ENCODE measurements around the gene ELAC1. TPM values are rescaled to one million over a fixed set of nuclear protein-coding genes. Genes with fewer than 3 reads are reported as not detected.

ELAC1 gene
- total RNA-seq, 2 experiments from 2014 or later: 1.5 to 4.2 TPM

- Histone ChIP-seq H2AFZ (ENCODE audit: low read length) (no peak overlapping the region), H4K20me1 (ENCODE audit: insufficient read depth, low read length) (no peaks in the 10 kb centered on the region), H3K36me3 (ENCODE audit: insufficient read depth, low read length) (peaks cover 29% of the 10 kb centered on the region), H3K9me3 (ENCODE audit: low read length) (no peaks in the 10 kb centered on the region), H3K27ac (ENCODE audit: low read depth, low read length, poor library complexity, severe bottlenecking) (no peak overlapping the region), H3K79me2 (ENCODE audit: insufficient read depth, low read depth, low read length) (no peaks in the 10 kb centered on the region), H3K9me2 (ENCODE audit: insufficient read depth, low read length) (no peaks in the 10 kb centered on the region), H3K4me2 (ENCODE audit: low read length) (no peak overlapping the region), H3K4me1 (ENCODE audit: insufficient read depth, low read length, poor library complexity, severe bottlenecking) (no peaks in the 10 kb centered on the region), H3K4me3 (ENCODE audit: low read depth, low read length, poor library complexity, severe bottlenecking) (no peak overlapping the region)
- ChIA-PET POLR2A (interaction anchor here (0.7 kb wide), 1 partner anchor 88 kb away, joined by 5 read pairs; no protein-coding TSS in a partner anchor), CTCF (ENCODE audit: unreplicated experiment) (no interaction called here)
- no peak for DNase-seq (ENCODE audit: low spot score)
- intact Hi-C loops (cut with micrococcal nuclease; ENCODE audit: unreplicated experiment): no loop called here
- no TSS peak for BruUV-seq (replicated peaks)
- TF ChIP-seq CTCF (conservative IDR thresholded peaks at IDR 0.05; ENCODE audit: low read length) (no peak), EZH2phosphoT487 (IDR thresholded peaks at IDR 0.05; ENCODE audit: borderline replicate concordance, low read depth, low read length) (no peak)
These were observed 34.2 kb upstream of the ELAC1 start for GRCh38 chr18:50933684-50934083.

- Histone ChIP-seq H3K79me2 (ENCODE audit: insufficient read depth, low read depth, low read length) (no peaks in the 10 kb centered on the region), H2AFZ (ENCODE audit: low read length) (no peak overlapping the region), H3K27ac (ENCODE audit: low read depth, low read length, poor library complexity, severe bottlenecking) (no peak overlapping the region), H3K4me1 (ENCODE audit: insufficient read depth, low read length, poor library complexity, severe bottlenecking) (no peaks in the 10 kb centered on the region), H3K4me3 (ENCODE audit: low read depth, low read length, poor library complexity, severe bottlenecking) (no peak overlapping the region), H3K36me3 (ENCODE audit: insufficient read depth, low read length) (peaks cover 25% of the 10 kb centered on the region), H3K9me3 (ENCODE audit: low read length) (no peaks in the 10 kb centered on the region), H4K20me1 (ENCODE audit: insufficient read depth, low read length) (no peaks in the 10 kb centered on the region), H3K9me2 (ENCODE audit: insufficient read depth, low read length) (no peaks in the 10 kb centered on the region), H3K4me2 (ENCODE audit: low read length) (no peak overlapping the region)
- POLR2A ChIA-PET: interaction anchor here (0.7 kb wide), 1 partner anchor 89 kb away, joined by 5 read pairs; no protein-coding TSS in a partner anchor
- intact Hi-C loops (cut with micrococcal nuclease; ENCODE audit: unreplicated experiment): no loop called here
- BruUV-seq (replicated peaks): no TSS peak
- TF ChIP-seq CTCF (conservative IDR thresholded peaks at IDR 0.05; ENCODE audit: low read length) (no peak), EZH2phosphoT487 (IDR thresholded peaks at IDR 0.05; ENCODE audit: borderline replicate concordance, low read depth, low read length) (no peak)
- CTCF ChIA-PET (ENCODE audit: unreplicated experiment): no interaction called here
- no peak for DNase-seq (ENCODE audit: low spot score)
These were observed 33.2 kb upstream of the ELAC1 start for GRCh38 chr18:50934545-50935211.

- no TSS peak for BruUV-seq (replicated peaks)
- Histone ChIP-seq H3K79me2 (ENCODE audit: insufficient read depth, low read depth, low read length) (no peaks in the 10 kb centered on the region), H3K36me3 (ENCODE audit: insufficient read depth, low read length) (peaks cover 24% of the 10 kb centered on the region), H3K9me2 (ENCODE audit: insufficient read depth, low read length) (no peaks in the 10 kb centered on the region), H3K4me2 (ENCODE audit: low read length) (no peak overlapping the region), H2AFZ (ENCODE audit: low read length) (no peak overlapping the region), H3K4me3 (ENCODE audit: low read depth, low read length, poor library complexity, severe bottlenecking) (no peak overlapping the region), H4K20me1 (ENCODE audit: insufficient read depth, low read length) (no peaks in the 10 kb centered on the region), H3K4me1 (ENCODE audit: insufficient read depth, low read length, poor library complexity, severe bottlenecking) (no peaks in the 10 kb centered on the region), H3K9me3 (ENCODE audit: low read length) (no peaks in the 10 kb centered on the region), H3K27ac (ENCODE audit: low read depth, low read length, poor library complexity, severe bottlenecking) (no peak overlapping the region)
- CTCF ChIA-PET (ENCODE audit: unreplicated experiment): no interaction called here
- no peak for DNase-seq (ENCODE audit: low spot score)
- intact Hi-C loops (cut with micrococcal nuclease; ENCODE audit: unreplicated experiment): no loop called here
- TF ChIP-seq EZH2phosphoT487 (IDR thresholded peaks at IDR 0.05; ENCODE audit: borderline replicate concordance, low read depth, low read length) (no peak), CTCF (conservative IDR thresholded peaks at IDR 0.05; ENCODE audit: low read length) (no peak)
- POLR2A ChIA-PET: interaction anchor here (1.1 kb wide), 1 partner anchor 55 kb away, joined by 5 read pairs; no protein-coding TSS in a partner anchor
These were observed 32.2 kb upstream of the ELAC1 start for GRCh38 chr18:50935493-50936191.
